ENCODE results near the gene FADS2.

FADS2 gene

DNA sequence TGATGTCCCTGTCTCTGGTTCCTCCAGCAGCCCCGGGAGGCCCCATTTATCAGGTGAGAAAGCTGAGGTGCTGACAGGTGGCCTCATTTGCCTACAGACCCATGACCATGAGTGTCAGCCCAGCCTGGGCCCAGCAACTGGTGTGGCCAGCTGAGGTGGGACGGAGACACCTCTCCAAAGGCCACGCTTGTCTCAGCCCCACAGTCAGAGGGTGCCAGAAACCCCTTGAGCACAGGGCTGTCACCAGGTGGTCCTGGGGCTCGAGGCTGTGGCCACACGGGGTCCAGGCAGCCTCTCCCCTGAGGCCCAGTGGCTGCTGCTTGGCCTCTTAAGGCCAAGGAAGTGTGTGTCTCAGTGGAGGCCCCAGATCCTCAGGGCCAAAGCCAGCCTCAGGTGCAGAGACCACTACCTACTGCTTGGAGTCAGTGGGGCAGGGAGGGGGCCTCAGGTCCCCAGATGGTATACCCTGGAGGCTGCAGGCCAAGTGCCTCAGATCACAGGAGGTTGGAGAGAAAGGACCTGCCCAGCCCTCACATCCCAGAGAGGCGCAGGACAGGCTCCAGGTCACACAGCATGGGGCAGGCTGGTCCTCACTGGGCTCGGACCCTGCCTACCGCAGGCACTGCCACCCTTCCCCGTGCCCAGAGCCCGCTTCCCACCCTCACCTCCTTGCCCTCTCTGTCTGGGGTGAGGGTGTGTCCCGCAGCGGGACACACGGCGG, 77.9 kb downstream of the FADS2 start:
- WGBS (ENCODE audit: extremely low coverage, insufficient coverage, insufficient read length), result no CpG with 5 or more reads among the region's 14 CpGs
- Histone ChIP-seq H2AK5ac (ENCODE audit: low read length) (no peak overlapping the region), H2BK120ac (ENCODE audit: insufficient read depth, low read length, poor library complexity) (no peak overlapping the region), H3K27ac (ENCODE audit: low read depth, low read length) (no peak overlapping the region), H3K79me2 (ENCODE audit: control insufficient read depth, insufficient read depth, low read length, poor library complexity) (no peaks in the 10 kb centered on the region), H3K18ac (ENCODE audit: low read length) (no peak overlapping the region), H3K4ac (ENCODE audit: low read depth, low read length) (no peak overlapping the region), H3K4me2 (ENCODE audit: low read length) (no peak overlapping the region), H4K8ac (ENCODE audit: low read depth, low read length) (no peak overlapping the region), H2BK12ac (ENCODE audit: low read length) (no peak overlapping the region), H3K14ac (ENCODE audit: low read length) (no peak overlapping the region), H4K91ac (ENCODE audit: low read depth, low read length) (no peak overlapping the region), H3K27me3 (ENCODE audit: insufficient read depth, low read length) (no peaks in the 10 kb centered on the region), H3K79me1 (ENCODE audit: low read length) (no peaks in the 10 kb centered on the region), H3K9ac (ENCODE audit: low read length) (no peak overlapping the region), H3K36me3 (ENCODE audit: control insufficient read depth in 1 of 2, insufficient read depth in 2 of 2, low read length in 2 of 2) (no peaks in the 10 kb centered on the region), H4K12ac (ENCODE audit: low read depth, low read length) (no peak overlapping the region), H2BK5ac (ENCODE audit: low read depth, low read length, poor library complexity) (no peak overlapping the region), H2AFZ (ENCODE audit: insufficient read depth, low read length, poor library complexity) (no peak overlapping the region), H3K23ac (ENCODE audit: low read length) (no peak overlapping the region), H3K4me3 (ENCODE audit: low read depth, low read length) (no peak overlapping the region), H3K4me1 (ENCODE audit: control insufficient read depth in 1 of 2, insufficient read depth in 2 of 2, low read length in 2 of 2) (no peaks in the 10 kb centered on the region), H3K9me3 (ENCODE audit: insufficient read depth, low read depth, low read length) (no peaks in the 10 kb centered on the region)
- DNase-seq, result no peak

DNA sequence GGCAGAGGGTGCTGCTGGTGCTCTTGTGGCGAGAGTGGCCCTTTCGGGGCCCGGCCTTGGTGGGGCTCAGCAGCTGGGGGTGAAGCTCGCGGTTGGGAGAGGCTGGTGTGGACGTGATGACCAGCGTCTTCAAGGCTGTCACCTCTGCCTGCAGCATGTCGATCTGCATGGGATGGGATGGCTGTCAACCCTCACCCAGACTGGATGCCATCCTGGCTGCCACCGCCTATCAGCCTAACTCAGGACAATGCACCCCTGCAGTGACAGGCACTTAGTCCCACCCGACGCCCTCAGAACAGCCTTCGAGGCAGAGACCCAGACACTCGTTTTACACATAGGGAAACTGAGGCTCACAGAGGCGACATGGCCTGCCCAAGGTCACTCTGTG, 78.4 kb downstream of the FADS2 start:
- WGBS (ENCODE audit: extremely low coverage, insufficient coverage, insufficient read length), result no CpG with 5 or more reads among the region's 14 CpGs
- DNase-seq, result no peak
- Histone ChIP-seq H3K27me3 (ENCODE audit: insufficient read depth, low read length) (no peaks in the 10 kb centered on the region), H3K79me1 (ENCODE audit: low read length) (no peaks in the 10 kb centered on the region), H3K79me2 (ENCODE audit: control insufficient read depth, insufficient read depth, low read length, poor library complexity) (no peaks in the 10 kb centered on the region), H2BK12ac (ENCODE audit: low read length) (no peak overlapping the region), H2BK5ac (ENCODE audit: low read depth, low read length, poor library complexity) (no peak overlapping the region), H4K8ac (ENCODE audit: low read depth, low read length) (no peak overlapping the region), H3K14ac (ENCODE audit: low read length) (no peak overlapping the region), H3K4me2 (ENCODE audit: low read length) (no peak overlapping the region), H3K4ac (ENCODE audit: low read depth, low read length) (no peak overlapping the region), H2AK5ac (ENCODE audit: low read length) (no peak overlapping the region), H3K9me3 (ENCODE audit: insufficient read depth, low read depth, low read length) (no peaks in the 10 kb centered on the region), H3K18ac (ENCODE audit: low read length) (no peak overlapping the region), H3K4me3 (ENCODE audit: low read depth, low read length) (no peak overlapping the region), H2AFZ (ENCODE audit: insufficient read depth, low read length, poor library complexity) (no peak overlapping the region), H4K12ac (ENCODE audit: low read depth, low read length) (no peak overlapping the region), H2BK120ac (ENCODE audit: insufficient read depth, low read length, poor library complexity) (no peak overlapping the region), H3K9ac (ENCODE audit: low read length) (no peak overlapping the region), H3K36me3 (ENCODE audit: control insufficient read depth in 1 of 2, insufficient read depth in 2 of 2, low read length in 2 of 2) (no peaks in the 10 kb centered on the region), H4K91ac (ENCODE audit: low read depth, low read length) (no peak overlapping the region), H3K4me1 (ENCODE audit: control insufficient read depth in 1 of 2, insufficient read depth in 2 of 2, low read length in 2 of 2) (no peaks in the 10 kb centered on the region), H3K27ac (ENCODE audit: low read depth, low read length) (no peak overlapping the region), H3K23ac (ENCODE audit: low read length) (no peak overlapping the region)

DNA sequence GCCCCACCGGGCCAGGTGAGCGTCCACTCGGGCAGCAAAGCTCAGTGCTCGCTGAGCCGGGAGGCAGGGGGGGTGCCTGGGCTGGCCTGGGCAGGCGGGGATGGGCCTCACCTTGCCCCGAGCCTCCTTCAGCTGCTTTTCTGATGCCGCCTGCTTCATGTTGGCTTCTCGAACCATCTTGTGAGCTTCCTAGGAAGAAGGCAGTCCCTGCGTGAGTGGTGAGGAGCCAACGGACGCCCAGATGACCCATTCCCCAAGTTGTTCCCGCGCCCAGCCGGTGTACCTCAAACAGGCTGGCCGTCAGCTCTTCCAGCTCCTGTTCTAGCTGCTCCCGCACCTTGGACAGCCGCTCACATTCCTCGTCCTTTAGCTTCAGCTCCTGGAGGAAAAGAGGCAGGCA, 79.2 kb downstream of the FADS2 start:
- Histone ChIP-seq H3K36me3 (ENCODE audit: control insufficient read depth in 1 of 2, insufficient read depth in 2 of 2, low read length in 2 of 2) (no peaks in the 10 kb centered on the region), H2AK5ac (ENCODE audit: low read length) (no peak overlapping the region), H3K23ac (ENCODE audit: low read length) (no peak overlapping the region), H4K12ac (ENCODE audit: low read depth, low read length) (no peak overlapping the region), H3K4me3 (ENCODE audit: low read depth, low read length) (no peak overlapping the region), H3K27me3 (ENCODE audit: insufficient read depth, low read length) (no peaks in the 10 kb centered on the region), H3K4me2 (ENCODE audit: low read length) (no peak overlapping the region), H2AFZ (ENCODE audit: insufficient read depth, low read length, poor library complexity) (no peak overlapping the region), H4K8ac (ENCODE audit: low read depth, low read length) (no peak overlapping the region), H3K27ac (ENCODE audit: low read depth, low read length) (no peak overlapping the region), H3K79me1 (ENCODE audit: low read length) (no peaks in the 10 kb centered on the region), H2BK12ac (ENCODE audit: low read length) (no peak overlapping the region), H3K79me2 (ENCODE audit: control insufficient read depth, insufficient read depth, low read length, poor library complexity) (no peaks in the 10 kb centered on the region), H4K91ac (ENCODE audit: low read depth, low read length) (no peak overlapping the region), H3K14ac (ENCODE audit: low read length) (no peak overlapping the region), H3K4ac (ENCODE audit: low read depth, low read length) (no peak overlapping the region), H3K9me3 (ENCODE audit: insufficient read depth, low read depth, low read length) (no peaks in the 10 kb centered on the region), H2BK5ac (ENCODE audit: low read depth, low read length, poor library complexity) (no peak overlapping the region), H3K4me1 (ENCODE audit: control insufficient read depth in 1 of 2, insufficient read depth in 2 of 2, low read length in 2 of 2) (no peaks in the 10 kb centered on the region), H3K9ac (ENCODE audit: low read length) (no peak overlapping the region), H3K18ac (ENCODE audit: low read length) (no peak overlapping the region), H2BK120ac (ENCODE audit: insufficient read depth, low read length, poor library complexity) (no peak overlapping the region)
- WGBS (ENCODE audit: extremely low coverage, insufficient coverage, insufficient read length), result no CpG with 5 or more reads among the region's 19 CpGs
- DNase-seq, result no peak

DNA sequence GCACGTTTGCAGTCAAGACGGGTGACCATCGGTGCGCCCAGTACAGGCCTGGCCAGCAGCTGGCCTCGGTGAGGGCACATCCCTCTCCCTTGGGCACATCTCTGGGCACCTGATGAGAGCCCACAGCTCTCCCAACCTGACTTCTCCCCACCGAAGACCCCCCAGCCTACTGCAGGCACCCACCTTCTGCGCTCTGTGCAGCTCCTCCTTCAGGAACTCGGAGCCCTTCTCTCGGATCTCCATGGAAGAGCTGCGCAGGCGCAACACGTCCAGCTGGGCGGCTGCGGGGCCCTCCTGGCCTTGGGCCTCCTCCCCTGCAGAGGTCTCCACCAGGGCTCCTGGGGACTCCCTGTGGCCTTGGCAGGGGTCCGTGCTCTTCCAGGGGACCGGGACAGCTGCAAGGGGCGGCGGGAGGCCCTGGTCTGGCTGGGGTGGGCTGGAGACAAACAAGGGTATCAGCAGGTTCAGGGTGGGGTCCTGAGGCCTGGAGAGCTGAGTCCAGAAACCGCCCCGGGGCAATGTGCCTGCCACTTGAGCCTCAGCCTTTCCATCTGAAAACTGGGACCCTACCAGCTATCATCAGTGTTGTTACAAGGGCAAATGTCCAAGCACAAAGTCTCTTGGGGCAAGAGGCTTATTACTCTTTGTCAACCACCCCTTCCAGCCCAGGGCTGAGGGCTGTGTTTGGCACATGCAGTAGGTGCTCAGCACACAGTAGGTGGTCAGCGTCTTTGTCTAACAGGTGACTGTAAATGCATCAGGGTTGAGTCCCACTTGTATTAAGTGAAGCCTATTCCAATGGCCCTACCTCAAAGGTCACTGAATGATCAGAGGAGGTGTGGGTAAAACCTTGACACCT, 80.0 kb downstream of the FADS2 start:
- no peaks in the 10 kb centered on the region for H3K36me3 ChIP-seq (ENCODE audit: control insufficient read depth in 1 of 2, insufficient read depth in 2 of 2, low read length in 2 of 2)
- H2BK120ac ChIP-seq (ENCODE audit: insufficient read depth, low read length, poor library complexity), result no peak overlapping the region
- no peaks in the 10 kb centered on the region for H3K4me1 ChIP-seq (ENCODE audit: control insufficient read depth in 1 of 2, insufficient read depth in 2 of 2, low read length in 2 of 2)
- no peak overlapping the region for H2AFZ ChIP-seq (ENCODE audit: insufficient read depth, low read length, poor library complexity)
- no CpG with 5 or more reads among the region's 21 CpGs for WGBS (ENCODE audit: extremely low coverage, insufficient coverage, insufficient read length)
- no peaks in the 10 kb centered on the region for H3K79me2 ChIP-seq (ENCODE audit: control insufficient read depth, insufficient read depth, low read length, poor library complexity)
- no peak overlapping the region for H4K12ac ChIP-seq (ENCODE audit: low read depth, low read length)
- H3K4me3 ChIP-seq (ENCODE audit: low read depth, low read length), result no peak overlapping the region
- no peak overlapping the region for H4K91ac ChIP-seq (ENCODE audit: low read depth, low read length)
- H3K4ac ChIP-seq (ENCODE audit: low read depth, low read length), result no peak overlapping the region
- H3K23ac ChIP-seq (ENCODE audit: low read length), result no peak overlapping the region
- H3K9ac ChIP-seq (ENCODE audit: low read length), result no peak overlapping the region
- no peak for DNase-seq
- no peak overlapping the region for H3K4me2 ChIP-seq (ENCODE audit: low read length)
- H3K9me3 ChIP-seq (ENCODE audit: insufficient read depth, low read depth, low read length), result no peaks in the 10 kb centered on the region
- no peaks in the 10 kb centered on the region for H3K79me1 ChIP-seq (ENCODE audit: low read length)
- H3K14ac ChIP-seq (ENCODE audit: low read length), result no peak overlapping the region
- no peak overlapping the region for H2AK5ac ChIP-seq (ENCODE audit: low read length)
- H2BK12ac ChIP-seq (ENCODE audit: low read length), result no peak overlapping the region
- no peak overlapping the region for H3K18ac ChIP-seq (ENCODE audit: low read length)
- no peaks in the 10 kb centered on the region for H3K27me3 ChIP-seq (ENCODE audit: insufficient read depth, low read length)
- H4K8ac ChIP-seq (ENCODE audit: low read depth, low read length), result no peak overlapping the region
- H3K27ac ChIP-seq (ENCODE audit: low read depth, low read length), result no peak overlapping the region
- no peak overlapping the region for H2BK5ac ChIP-seq (ENCODE audit: low read depth, low read length, poor library complexity)
